GM23248 (cell line): Measurements from ENCODE around the gene NEUROD1.

Experiments
- EZH2 ChIP-seq: fragments of 200-600 bp; sonication (generic); IDR thresholded peaks from 2 replicates; pipeline ENCODE4 v1.6.1; 2018; ENCODE audit warnings: antibody characterized with exemption, mild to moderate bottlenecking; ENCODE audit not compliant: insufficient read depth, poor library complexity, severe bottlenecking
- EZH2phosphoT487 ChIP-seq: fragments of 200-600 bp; sonication (generic); IDR thresholded peaks from 2 replicates; pipeline ENCODE4 v1.6.1; 2018; ENCODE audit warnings: antibody characterized with exemption, moderate library complexity, mild to moderate bottlenecking, low read depth; ENCODE audit not compliant: insufficient read depth

DNA sequence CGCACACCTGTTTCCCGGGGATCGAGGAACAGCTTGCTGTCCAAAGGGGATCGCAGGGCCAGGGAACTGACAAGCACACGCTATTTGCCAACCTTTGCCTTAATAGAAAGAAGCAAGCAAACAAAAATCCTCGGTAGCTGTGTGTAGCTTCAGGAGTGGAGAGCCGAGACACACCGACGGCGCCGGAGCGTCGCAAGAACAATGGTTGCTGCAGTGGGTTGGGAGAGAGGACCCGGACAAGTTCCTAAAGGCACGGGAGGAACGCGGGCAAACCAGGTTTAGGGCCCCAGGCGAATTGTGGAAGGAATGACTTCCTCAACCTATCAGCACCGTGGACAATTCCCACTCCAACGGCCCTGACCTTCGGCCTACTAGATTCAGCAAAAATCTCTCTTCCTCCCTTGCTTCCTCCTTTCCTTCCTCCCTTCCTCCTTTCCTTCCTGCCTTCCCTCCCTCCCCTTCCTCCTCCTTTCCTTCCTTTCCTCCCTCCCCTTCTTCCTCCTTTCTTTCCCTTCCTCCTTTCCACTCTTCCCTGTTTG lies 4.9 kb upstream of the NEUROD1 start:
- no peak for TF ChIP-seq EZH2
- no peak for TF ChIP-seq EZH2phosphoT487
